ENCODE measurements around the gene ZNF213.
"Not testable (repeated sequence)": the region's sequence is repeated elsewhere in the genome, so short reads cannot be mapped to it uniquely, and the experiment has no call there.

Gene ZNF213

GRCh38 chr16:3148256-3149192 is 13.7 kb downstream of the ZNF213 start:
- in situ Hi-C loops (cut with MboI; ENCODE audit: low sequenced_read_pairs), result no loop called here

GRCh38 chr16:3149193-3149530 is 14.3 kb downstream of the ZNF213 start:
- in situ Hi-C loops (cut with MboI; ENCODE audit: low sequenced_read_pairs), result no loop called here

GRCh38 chr16:3149630-3150345 is 15.0 kb downstream of the ZNF213 start:
- in situ Hi-C loops (cut with MboI; ENCODE audit: low sequenced_read_pairs), result no loop called here

- in situ Hi-C loops (cut with MboI; ENCODE audit: low sequenced_read_pairs), result no loop called here
Observed at GRCh38 chr16:3150346-3151218, 15.8 kb downstream of the ZNF213 start.

- in situ Hi-C loops (cut with MboI; ENCODE audit: low sequenced_read_pairs), result no loop called here
Observed at GRCh38 chr16:3152027-3152276, 17.1 kb downstream of the ZNF213 start.

- in situ Hi-C loops (cut with MboI; ENCODE audit: low sequenced_read_pairs), result no loop called here
Observed at GRCh38 chr16:3152277-3152990, 17.6 kb downstream of the ZNF213 start.

- in situ Hi-C loops (cut with MboI; ENCODE audit: low sequenced_read_pairs), result no loop called here
Observed at GRCh38 chr16:3152991-3153368, 18.2 kb downstream of the ZNF213 start.

GRCh38 chr16:3155181-3155580 is 20.4 kb downstream of the ZNF213 start:
- in situ Hi-C loops (cut with MboI; ENCODE audit: low sequenced_read_pairs), result no loop called here

- in situ Hi-C loops (cut with MboI; ENCODE audit: low sequenced_read_pairs), result no loop called here
Observed at GRCh38 chr16:3155972-3156371, 21.1 kb downstream of the ZNF213 start.

GRCh38 chr16:3157229-3158025 is 22.6 kb downstream of the ZNF213 start:
- in situ Hi-C loops (cut with MboI; ENCODE audit: low sequenced_read_pairs), result no loop called here

- in situ Hi-C loops (cut with MboI; ENCODE audit: low sequenced_read_pairs), result no loop called here
Observed at GRCh38 chr16:3158026-3158509, 23.2 kb downstream of the ZNF213 start.

GRCh38 chr16:3158510-3159314 is 23.9 kb downstream of the ZNF213 start:
- in situ Hi-C loops (cut with MboI; ENCODE audit: low sequenced_read_pairs), result no loop called here

GRCh38 chr16:3161235-3162018 is 26.6 kb downstream of the ZNF213 start:
- in situ Hi-C loops (cut with MboI; ENCODE audit: low sequenced_read_pairs), result no loop called here

GRCh38 chr16:3164121-3164991 is 29.5 kb downstream of the ZNF213 start:
- in situ Hi-C loops (cut with MboI; ENCODE audit: low sequenced_read_pairs), result no loop called here

- in situ Hi-C loops (cut with MboI; ENCODE audit: low sequenced_read_pairs), result no loop called here
Observed at GRCh38 chr16:3165111-3165822, 30.4 kb downstream of the ZNF213 start.

- in situ Hi-C loops (cut with MboI; ENCODE audit: low sequenced_read_pairs), result no loop called here
Observed at GRCh38 chr16:3166505-3166886, 31.7 kb downstream of the ZNF213 start.

- in situ Hi-C loops (cut with MboI; ENCODE audit: low sequenced_read_pairs), result not testable (repeated sequence)
Observed at GRCh38 chr16:3168729-3169128, 33.9 kb downstream of the ZNF213 start.
